Thyroid gland (tissue), 4 donors: Measurements from ENCODE around the gene PAK2.

ENCODE experiments used
- CTCF ChIP-seq, 6 experiments: fragments of 200-600 bp in 3 of 6; fragments of 450-650 bp in 3 of 6; sonication (generic) in 3 of 6; IDR thresholded peaks; one replicate each; pipeline ENCODE4 v1.5.1; 2016 to 2019; ENCODE audit warnings: antibody characterized with exemption in 6 of 6, mild to moderate bottlenecking in 2 of 6, inconsistent platforms in 1 of 6, moderate library complexity in 1 of 6
- POLR2A ChIP-seq, 2 donors: fragments of 450-650 bp; IDR thresholded peaks; one replicate each; pipeline ENCODE4 v1.6.1; 2017; ENCODE audit warnings: antibody characterized with exemption in 2 of 2, mild to moderate bottlenecking in 2 of 2, moderate library complexity in 1 of 2

- TF ChIP-seq POLR2A (IDR thresholded peaks at IDR 0.05) (no peak), CTCF (IDR thresholded peaks at IDR 0.05) (no peak)
Measured at GRCh38 chr3:196699749-196700148, 39.9 kb upstream of the PAK2 start.
